RCC 7860 (cell line): ENCODE data around the gene KLHL40.
"Not testable (repeated sequence)": the region's sequence is repeated elsewhere in the genome, so short reads cannot be mapped to it uniquely, and the experiment has no call there.

Experiments
- DNase-seq: peaks from one replicate; pipeline ENCODE4 v3.0.0-alpha.2; 2015; ENCODE audit warnings: low spot score
- FAIRE-seq: peaks from 2 replicates; lab custom pipeline; 2012; peaks lifted over from hg19 to GRCh38; lab: Jason Lieb, UNC

KLHL40 gene

GRCh38 chr3:42714171-42714852 is 29.0 kb downstream of the KLHL40 start:
- no peak for FAIRE-seq
- DNase-seq = no peak

- DNase-seq = no peak
- no peak for FAIRE-seq
Observed at GRCh38 chr3:42717306-42717705, 32.0 kb downstream of the KLHL40 start.

GRCh38 chr3:42718338-42718737 is 33.0 kb downstream of the KLHL40 start:
- no peak for FAIRE-seq
- no peak for DNase-seq

GRCh38 chr3:42719002-42719401 is 33.7 kb downstream of the KLHL40 start:
- no peak for FAIRE-seq
- DNase-seq = no peak

- FAIRE-seq (no peak), DNase-seq (no peak)
Observed at GRCh38 chr3:42720126-42720525, 34.8 kb downstream of the KLHL40 start.

GRCh38 chr3:42721690-42722089 is 36.4 kb downstream of the KLHL40 start:
- DNase-seq = no peak
- FAIRE-seq = no peak

GRCh38 chr3:42722442-42722841 is 37.1 kb downstream of the KLHL40 start:
- not testable (repeated sequence) for FAIRE-seq

GRCh38 chr3:42723219-42723618 is 37.9 kb downstream of the KLHL40 start:
- DNase-seq = no peak
- FAIRE-seq = no peak

More at GRCh38 chr3:42722442-42722841, 37.1 kb downstream of the KLHL40 start:
- DNase-seq = not testable (repeated sequence)

- no peak for DNase-seq
- FAIRE-seq = no peak
Observed at GRCh38 chr3:42725454-42725853, 40.1 kb downstream of the KLHL40 start.

- DNase-seq = no peak
- no peak for FAIRE-seq
Observed at GRCh38 chr3:42728056-42728455, 42.7 kb downstream of the KLHL40 start.

GRCh38 chr3:42728668-42729364 is 43.5 kb downstream of the KLHL40 start:
- DNase-seq = no peak

GRCh38 chr3:42729404-42730145 is 44.2 kb downstream of the KLHL40 start:
- no peak for DNase-seq
- FAIRE-seq = no peak

More at GRCh38 chr3:42728668-42729364, 43.5 kb downstream of the KLHL40 start:
- no peak for FAIRE-seq

GRCh38 chr3:42730294-42730693 is 45.0 kb downstream of the KLHL40 start:
- DNase-seq (no peak), FAIRE-seq (no peak)

- no peak for FAIRE-seq
- DNase-seq = no peak
Observed at GRCh38 chr3:42730706-42731420, 45.5 kb downstream of the KLHL40 start.

- no peak for FAIRE-seq
- no peak for DNase-seq
Observed at GRCh38 chr3:42731476-42732195, 46.3 kb downstream of the KLHL40 start.

- DNase-seq (no peak), FAIRE-seq (no peak)
Observed at GRCh38 chr3:42732196-42732828, 47.0 kb downstream of the KLHL40 start.

- FAIRE-seq (no peak), DNase-seq (no peak)
Observed at GRCh38 chr3:42732829-42733459, 47.6 kb downstream of the KLHL40 start.

- DNase-seq (no peak), FAIRE-seq (no peak)
Observed at GRCh38 chr3:42733501-42734262, 48.3 kb downstream of the KLHL40 start.
